Occipital lobe (tissue), 2 donors: ENCODE measurements around the gene MDM1. TPM values are rescaled to one million over a fixed set of nuclear protein-coding genes. Genes with fewer than 3 reads are reported as not detected.

Experiments
- DNase-seq: peaks from one replicate; lab custom pipeline; 2025; lab: John Stamatoyannopoulos, UW
- total RNA-seq: library from RNA; depleted of rRNA; stranded (reverse); fragments of >200 nt; gene quantifications from one replicate; pipeline ENCODE4 v1.2.3, GENCODE V29; 2014

MDM1 gene
- total RNA-seq, 1 donor from 2014 or later = 29.8 TPM

- DNase-seq = no peak
These were observed 11.0 kb downstream of the MDM1 start for GRCh38 chr12:68321140-68321539.

DNA sequence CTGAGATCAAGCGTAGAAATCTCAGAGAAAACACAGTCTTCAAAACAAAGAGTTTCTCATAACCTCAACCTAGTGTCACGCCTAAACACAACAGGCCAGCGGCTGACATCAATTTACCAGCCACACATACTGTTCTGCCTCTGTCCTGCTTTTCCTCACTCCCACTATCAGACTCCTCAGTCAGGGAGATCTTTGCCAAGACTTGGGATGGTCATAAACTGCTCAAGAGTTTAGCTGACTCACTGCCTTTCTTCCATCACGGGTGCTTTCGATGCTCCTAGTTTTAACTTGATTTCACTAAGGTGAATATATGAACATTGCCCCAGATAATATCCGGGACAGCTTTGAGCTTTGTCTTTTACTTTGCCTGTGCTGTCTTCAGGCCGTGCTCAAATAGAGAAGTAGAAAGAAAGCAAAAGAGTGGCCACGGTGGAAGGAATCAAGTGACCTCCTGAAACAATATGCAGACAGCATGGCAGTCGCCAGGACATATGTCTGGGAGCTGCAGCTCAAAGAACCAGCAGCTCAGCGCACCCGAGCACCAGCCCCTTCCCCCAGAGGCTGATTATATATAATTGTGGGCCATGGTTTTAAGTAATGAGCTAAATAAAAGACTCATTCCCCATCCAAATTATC is 12.1 kb downstream of the MDM1 start:
- DNase-seq = peak; percentile 13

DNA sequence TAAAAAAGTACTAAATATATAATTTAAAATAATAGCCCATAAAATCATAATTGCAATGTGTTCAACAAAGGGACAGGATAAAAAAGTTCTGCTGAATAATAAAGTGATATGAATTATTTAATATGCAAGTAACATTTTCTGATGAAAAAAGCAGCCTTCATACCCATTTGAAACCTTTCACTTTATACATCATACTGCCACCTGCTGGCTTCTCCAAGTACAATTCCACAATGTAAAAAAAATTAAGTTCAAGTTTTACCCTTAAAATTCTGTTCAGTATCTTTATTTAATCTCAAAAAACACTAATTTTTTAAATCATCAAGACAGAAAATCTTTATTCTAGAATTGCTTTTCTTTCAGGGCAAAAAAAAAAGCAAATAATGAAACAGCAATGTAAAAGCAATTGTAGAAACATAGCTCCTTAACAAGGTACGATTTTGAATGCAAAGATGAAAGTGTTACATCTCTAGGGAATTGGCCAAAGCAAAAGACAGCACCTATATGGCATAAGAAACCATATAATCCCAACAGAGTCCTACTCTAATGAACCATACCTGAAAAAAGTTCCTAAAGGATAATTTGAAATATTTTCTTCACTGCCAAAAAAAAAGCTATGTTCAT is 15.0 kb downstream of the MDM1 start:
- no peak for DNase-seq

- DNase-seq = no peak
These were observed 21.8 kb downstream of the MDM1 start for GRCh38 chr12:68310370-68310769.

DNA sequence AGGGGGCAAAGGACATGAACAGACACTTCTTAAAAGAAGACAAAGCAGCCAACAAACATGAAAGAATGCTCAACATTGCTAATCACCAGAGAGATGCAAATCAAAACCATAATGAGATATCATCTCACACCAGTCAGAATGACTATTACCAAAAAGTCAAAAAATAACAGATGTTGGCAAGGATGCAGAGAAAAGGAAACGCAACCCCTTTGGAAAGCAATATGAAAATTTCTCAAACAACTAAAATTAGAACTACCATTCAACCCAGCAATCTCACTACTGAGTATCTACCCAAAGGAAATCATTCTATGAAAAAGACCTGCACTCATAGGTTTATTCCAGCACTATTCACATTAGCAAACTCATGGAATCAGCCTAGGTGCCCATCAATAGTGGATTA is 25.6 kb downstream of the MDM1 start:
- DNase-seq = no peak

DNA sequence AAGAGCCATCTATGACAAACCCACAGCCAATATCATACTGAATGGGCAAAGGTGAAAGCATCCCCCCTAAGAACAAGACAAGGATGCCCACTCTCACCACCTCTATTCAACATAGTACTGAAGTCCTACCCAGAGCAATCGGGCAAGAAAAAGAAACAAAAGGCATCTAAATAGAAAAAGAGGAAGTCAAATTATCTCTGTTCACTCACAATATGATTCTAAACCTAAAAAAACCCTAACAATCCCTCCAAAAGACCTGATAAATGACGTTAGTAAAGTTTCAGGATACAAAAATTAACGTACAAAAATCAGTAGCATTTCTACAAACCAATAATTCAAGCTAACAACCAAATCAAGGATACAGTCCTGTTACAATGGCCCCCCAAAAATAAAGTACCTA is 26.9 kb downstream of the MDM1 start:
- DNase-seq = no peak

DNA sequence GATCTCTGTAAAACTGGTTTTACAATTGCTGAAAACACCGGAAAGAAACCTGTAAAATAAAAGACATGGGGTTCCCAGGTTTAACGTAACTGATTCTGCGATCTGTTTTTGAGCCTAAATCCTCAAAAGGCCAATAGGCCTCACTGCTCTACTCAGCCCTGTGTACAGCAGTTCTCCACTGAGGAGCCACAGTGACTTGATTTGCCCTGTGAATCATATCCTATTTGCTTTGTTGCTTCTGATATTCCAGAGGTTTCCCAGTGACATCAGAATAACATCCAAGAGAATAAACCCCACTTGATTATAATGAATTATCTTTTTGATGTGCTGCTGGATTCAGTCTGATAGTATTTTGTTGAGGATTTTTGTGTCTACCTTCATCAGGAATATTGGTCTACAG is 27.5 kb downstream of the MDM1 start:
- DNase-seq = no peak

DNA sequence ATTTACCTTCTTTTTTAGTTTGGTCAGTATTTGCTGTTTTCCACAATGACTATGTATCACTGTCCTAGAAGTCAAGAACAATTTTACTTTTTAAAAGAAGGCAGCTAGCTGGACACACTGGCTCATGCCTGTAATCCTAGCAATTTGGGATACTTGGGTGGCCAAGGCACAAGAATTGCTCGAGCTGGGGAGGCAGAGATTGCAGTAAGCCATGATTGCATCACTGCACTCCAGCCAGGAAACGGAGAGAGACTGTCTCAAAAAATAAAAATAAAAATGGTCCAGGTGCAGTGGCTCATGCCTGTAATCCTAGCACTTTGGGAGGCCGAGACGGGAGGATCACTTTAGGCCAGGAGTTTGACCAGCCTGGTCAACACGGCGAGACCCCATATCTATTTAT is 28.3 kb downstream of the MDM1 start:
- no peak for DNase-seq

DNA sequence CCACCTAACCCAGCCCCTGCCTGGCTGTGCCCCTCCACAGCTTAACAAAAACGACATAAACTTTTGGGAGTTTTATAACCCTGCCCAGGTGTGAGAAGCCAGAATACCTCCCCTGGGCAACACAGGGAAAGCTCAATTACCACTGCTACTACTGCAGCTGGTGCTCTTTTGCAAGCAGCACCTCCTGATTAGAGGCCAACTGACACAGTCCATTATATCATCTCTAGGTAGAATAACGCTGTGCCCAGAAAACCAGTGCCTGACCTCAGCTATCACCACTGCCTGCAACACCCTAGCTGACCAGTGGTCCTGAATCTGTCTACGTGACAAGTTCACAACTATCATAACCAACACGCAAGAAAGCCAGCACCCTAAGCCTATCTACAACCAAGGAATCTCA is 34.2 kb downstream of the MDM1 start:
- DNase-seq = no peak

DNA sequence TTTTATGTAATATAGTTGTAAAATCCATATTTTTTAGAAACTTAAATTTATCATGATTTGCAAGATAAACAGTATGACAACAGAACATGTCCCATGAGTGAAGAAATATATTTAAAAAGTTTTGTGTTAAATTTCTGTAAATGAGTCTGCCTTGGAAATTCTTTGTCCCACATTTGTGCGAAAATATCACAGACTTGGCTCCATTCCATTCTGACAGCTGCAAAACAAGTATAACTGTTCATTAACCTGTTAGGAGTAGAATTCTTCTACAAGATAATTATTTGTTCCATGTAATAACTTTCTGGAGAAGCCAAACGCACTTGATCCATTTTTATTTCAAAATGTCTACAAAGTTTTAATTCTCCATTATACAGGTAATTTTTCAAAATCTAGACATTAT is 37.9 kb downstream of the MDM1 start:
- DNase-seq = no peak

DNA sequence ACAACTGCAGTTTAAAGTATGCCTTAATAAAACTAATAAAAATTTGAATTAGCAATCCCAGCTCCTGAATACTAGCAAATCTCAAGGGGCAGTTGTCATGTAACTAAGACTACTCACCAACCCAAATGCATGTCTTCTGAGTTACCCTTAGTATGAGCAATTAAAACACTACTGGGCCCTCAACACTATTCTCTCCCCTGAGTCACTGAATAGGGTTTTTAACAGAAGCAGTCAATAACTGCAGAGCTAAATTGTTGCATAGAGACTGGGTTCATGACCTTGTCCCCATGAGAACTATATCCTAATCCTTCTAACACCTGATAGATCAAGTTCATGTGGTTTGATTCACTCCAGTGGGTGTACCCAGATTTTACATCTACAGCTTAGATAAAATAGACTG is 38.8 kb downstream of the MDM1 start:
- DNase-seq = no peak

DNA sequence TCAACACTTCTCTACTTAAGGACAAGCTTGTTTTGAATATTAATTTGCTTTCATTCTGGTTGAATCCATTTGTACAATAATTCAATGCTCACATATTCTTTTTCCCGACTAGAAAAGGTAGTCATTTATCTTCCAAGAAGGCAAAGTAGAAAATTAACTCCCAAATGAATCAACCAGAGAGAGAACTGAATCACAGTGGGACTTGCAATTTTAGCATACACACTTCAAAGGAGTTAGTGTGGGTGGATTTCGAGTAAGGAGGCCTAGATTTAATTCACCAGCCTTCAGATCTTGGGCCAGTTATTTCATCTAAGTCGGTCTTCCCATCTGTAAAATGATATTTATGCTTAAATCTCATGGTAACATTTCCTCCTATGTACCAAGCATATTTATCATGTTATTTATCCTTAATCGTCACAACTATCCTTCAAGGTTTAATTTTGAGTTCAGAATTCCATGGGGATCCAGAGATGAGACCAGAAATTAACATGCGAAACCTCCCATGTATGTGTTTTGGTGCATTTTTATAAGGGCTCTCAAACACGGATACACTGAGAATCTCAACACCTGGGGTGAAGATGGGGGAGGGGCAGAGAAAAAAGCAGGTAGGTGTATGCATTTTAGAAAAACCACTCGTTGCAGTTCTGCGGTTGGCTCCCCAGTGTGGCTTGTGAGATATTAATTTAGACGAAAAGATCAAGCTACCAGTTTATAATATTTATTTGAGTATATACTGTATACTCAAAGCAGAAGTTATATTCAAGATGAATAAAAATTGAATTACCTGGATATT is 39.8 kb downstream of the MDM1 start:
- DNase-seq = no peak

- DNase-seq = no peak
These were observed 40.6 kb downstream of the MDM1 start for GRCh38 chr12:68291396-68292036.

DNA sequence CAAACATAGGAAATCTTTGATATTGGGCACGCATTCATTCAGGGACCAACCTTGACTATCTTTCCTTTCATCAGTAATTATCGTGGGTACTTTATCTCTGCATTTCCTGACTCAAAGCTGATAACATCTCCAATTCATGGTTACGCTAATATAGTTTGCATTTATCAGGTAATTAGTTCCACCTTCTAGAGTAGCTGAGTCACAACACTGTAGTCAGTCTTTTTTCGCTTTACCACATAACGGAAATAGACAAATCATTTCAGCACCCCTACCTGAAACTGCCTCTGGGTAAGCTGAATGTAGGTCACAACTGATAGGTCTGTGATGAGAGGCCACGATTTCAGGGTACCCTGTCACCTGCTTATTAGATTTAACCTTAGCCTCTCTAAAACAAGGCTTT is 42.0 kb downstream of the MDM1 start:
- no peak for DNase-seq

GRCh38 chr12:68287106-68287505 is 45.1 kb downstream of the MDM1 start:
- DNase-seq = no peak

GRCh38 chr12:68286396-68286795 is 45.8 kb downstream of the MDM1 start:
- no peak for DNase-seq

- DNase-seq = no peak
These were observed 46.6 kb downstream of the MDM1 start for GRCh38 chr12:68285541-68285940.

DNA sequence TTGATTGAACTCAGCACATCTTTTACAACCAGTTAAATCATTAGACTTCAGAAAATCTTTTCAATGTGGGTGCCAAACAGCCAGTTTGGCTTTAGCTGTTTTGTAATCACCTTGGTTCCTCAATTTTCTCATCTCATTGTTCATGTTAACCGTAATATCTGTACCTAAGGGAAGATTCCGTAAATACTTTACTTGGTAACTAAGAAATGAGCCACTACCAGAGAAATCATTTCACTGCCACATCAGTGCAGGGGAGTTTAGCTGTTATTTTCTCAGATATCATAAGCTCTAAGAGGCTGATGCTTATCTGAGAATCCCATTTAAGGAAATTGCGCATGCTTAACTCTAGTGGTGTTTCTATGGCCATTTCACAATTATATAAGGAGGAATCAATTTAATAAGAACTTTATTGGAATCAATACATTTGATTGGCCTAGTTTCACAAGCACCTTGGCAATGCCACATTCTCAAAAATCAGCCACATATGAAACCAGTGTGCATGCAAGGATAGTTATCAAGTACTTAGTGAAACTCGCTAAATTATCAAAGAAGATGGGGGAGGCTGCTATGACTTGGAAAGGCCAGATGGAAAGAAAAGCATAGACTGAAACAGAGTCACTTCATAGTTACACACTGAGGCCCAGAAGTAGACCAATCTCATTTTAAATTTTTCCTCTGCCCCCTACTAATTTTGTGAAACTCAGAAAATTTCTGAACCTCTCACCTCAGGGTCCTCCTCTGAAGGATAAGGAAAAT is 50.7 kb downstream of the MDM1 start:
- no peak for DNase-seq

- DNase-seq = no peak
These were observed 51.9 kb downstream of the MDM1 start for GRCh38 chr12:68280240-68280639.

GRCh38 chr12:68279227-68280054 is 52.7 kb downstream of the MDM1 start:
- no peak for DNase-seq
